K562 (cell line): ENCODE results near the gene GPR153. TPM values are rescaled to one million over a fixed set of nuclear protein-coding genes. Genes with fewer than 3 reads are reported as not detected.

Experiments
- ATAC-seq: fragments of 200-7000 bp; cut with Tn5 transposase; 3 replicates; pipeline ENCODE4 v1.9.1; 2020; ENCODE audit warnings: moderate library complexity
- Bru-seq: library from RNA; stranded (reverse); fragments of 400-500 nt; gene quantifications from one replicate; lab custom pipeline; 2021; lab: Mats Ljungman, UMichigan
- BruChase-seq, 2 experiments: library from RNA; stranded (reverse); fragments of 400-500 nt; gene quantifications; one replicate each; lab custom pipeline; 2021; lab: Mats Ljungman, UMichigan
- BruUV-seq: library from RNA; stranded (reverse); fragments of 400-500 nt; replicated peaks from 2 replicates; lab custom pipeline; 2021; lab: Mats Ljungman, UMichigan
- CTCF ChIA-PET: fragments of 300-600 bp; formaldehyde crosslinking; extraction: SDS; loops from one replicate; lab custom pipeline; 2021; ENCODE audit warnings: low intra/inter-chr PET ratio; lab: Yijun Ruan, JAX
- POLR2A ChIA-PET: fragments of 300-600, 350-650 bp; sonication (Branson Sonifier 250); formaldehyde crosslinking; extraction: SDS; loops from one replicate; lab custom pipeline; 2021; ENCODE audit warnings: antibody characterized with exemption, inconsistent platforms; lab: Yijun Ruan, JAX
- DNase-seq, 4 experiments: peaks; one replicate each; pipeline versions ENCODE4 v3.0.0 to v3.0.0-alpha.2; 2011 to 2018; ENCODE audit warnings: low spot score in 3 of 4, mixed read lengths in 3 of 4; ENCODE audit errors: extremely low read depth in 1 of 4
- FAIRE-seq: peaks from 2 replicates; lab custom pipeline; 2011; peaks lifted over from hg19 to GRCh38; lab: Jason Lieb, UNC
- H2AFZ ChIP-seq: 2 replicates; pipeline ENCODE4 v1.6.0; 2011; ENCODE audit warnings: low read depth, low read length, control low read depth, inconsistent platforms
- H3K27ac ChIP-seq: fragments of 200-600 bp; 3 replicates; pipeline ENCODE4 v1.8.0; 2011; ENCODE audit warnings: low read depth, mild to moderate bottlenecking, control low read depth, inconsistent platforms, low read length, moderate library complexity, mixed read lengths; ENCODE audit errors: extremely low read depth
- H3K27me3 ChIP-seq, 2 experiments: fragments of 300-600 bp in 1 of 2; 2 replicates in 1 of 2; 3 replicates in 1 of 2; pipeline versions ENCODE4 v1.6.0 to v1.8.0; 2011; ENCODE audit warnings: inconsistent platforms in 2 of 2, low read length in 2 of 2, mild to moderate bottlenecking in 1 of 2, mixed read lengths in 1 of 2, moderate library complexity in 1 of 2; ENCODE audit not compliant: control insufficient read depth in 2 of 2, insufficient read depth in 2 of 2
- H3K36me3 ChIP-seq: fragments of 300-600 bp; 3 replicates; pipeline ENCODE4 v1.8.0; 2011; ENCODE audit warnings: mild to moderate bottlenecking, low read length, inconsistent platforms; ENCODE audit not compliant: control insufficient read depth, insufficient read depth
- H3K4me1 ChIP-seq, 2 experiments: fragments of 200-600 bp in 1 of 2; replicated peaks in 1 of 2; 2 replicates in 1 of 2; 3 replicates in 1 of 2; pipeline versions ENCODE4 v1.5.1 to v1.8.0; 2011; ENCODE audit warnings: inconsistent platforms in 2 of 2, low read length in 2 of 2, mild to moderate bottlenecking in 1 of 2, mixed read lengths in 1 of 2, moderate library complexity in 1 of 2; ENCODE audit not compliant: control insufficient read depth in 2 of 2, insufficient read depth in 2 of 2
- H3K4me2 ChIP-seq: 2 replicates; pipeline ENCODE4 v1.6.1; 2011; ENCODE audit warnings: low read length, control low read depth, inconsistent platforms, mixed read lengths; ENCODE audit not compliant: insufficient read depth
- H3K4me3 ChIP-seq: fragments of 200-600 bp; sonication (generic), shearing (Covaris generic); 2 replicates; pipeline ENCODE4 v1.5.1; 2016; ENCODE audit warnings: control low read depth, inconsistent platforms
- H3K79me2 ChIP-seq: fragments of 200-600 bp; 3 replicates; pipeline ENCODE4 v1.8.0; 2011; ENCODE audit warnings: low read length, inconsistent platforms; ENCODE audit not compliant: control insufficient read depth, insufficient read depth
- H3K9ac ChIP-seq, 2 experiments: 2 replicates each; pipeline versions ENCODE4 v1.6.0 to v1.6.1; 2011; ENCODE audit warnings: low read depth in 2 of 2, low read length in 2 of 2, control low read depth in 1 of 2, inconsistent platforms in 1 of 2, mild to moderate bottlenecking in 1 of 2, mixed read lengths in 1 of 2; ENCODE audit not compliant: insufficient read depth in 1 of 2
- H3K9me1 ChIP-seq: one replicate; pipeline ENCODE4 v1.6.0; 2011; ENCODE audit warnings: inconsistent platforms, mild to moderate bottlenecking, low read length, moderate library complexity; ENCODE audit not compliant: control insufficient read depth, insufficient read depth
- H3K9me3 ChIP-seq: replicated peaks from 2 replicates; pipeline ENCODE4 v1.5.1; 2011; ENCODE audit warnings: low read depth, low read length, inconsistent platforms; ENCODE audit not compliant: control insufficient read depth, insufficient read depth
- H4K20me1 ChIP-seq: replicated peaks from 2 replicates; pipeline ENCODE4 v1.6.1; 2011; ENCODE audit warnings: low read length, inconsistent platforms, mixed read lengths; ENCODE audit not compliant: control insufficient read depth, insufficient read depth
- MAX ChIP-seq: sonication (generic); formaldehyde crosslinking; IDR thresholded peaks from 2 replicates; pipeline ENCODE4 v1.9.0; 2022; ENCODE audit warnings: mild to moderate bottlenecking, missing genetic modification reagents
- MECOM ChIP-seq: fragments of 250-450 bp; sonication (Bioruptor Pico); IDR thresholded peaks from 2 replicates; pipeline ENCODE4 v1.8.0; 2022; ENCODE audit warnings: inconsistent platforms
- NFIC ChIP-seq: fragments of 450-650 bp; IDR thresholded peaks from 2 replicates; pipeline ENCODE4 v1.6.1; 2017; ENCODE audit warnings: mild to moderate bottlenecking, inconsistent platforms
- NONO ChIP-seq, 2 experiments: fragments of 200-400 bp in 1 of 2; fragments of 450-650 bp in 1 of 2; formaldehyde crosslinking in 1 of 2; IDR thresholded peaks; 2 replicates each; pipeline ENCODE4 v1.6.1; 2017; ENCODE audit warnings: low read depth in 2 of 2, mild to moderate bottlenecking in 2 of 2, moderate library complexity in 2 of 2, low read length in 1 of 2
- NRF1 ChIP-seq, 2 experiments: fragments of 450-650 bp; IDR thresholded peaks in 1 of 2; conservative IDR thresholded peaks in 1 of 2; 2 replicates each; pipeline ENCODE4 v1.6.1; 2014; ENCODE audit warnings: mild to moderate bottlenecking in 2 of 2
- ZBTB7A ChIP-seq: IDR thresholded peaks from 2 replicates; pipeline ENCODE4 v1.6.1; 2011; ENCODE audit warnings: low read depth, mild to moderate bottlenecking, low read length, moderate library complexity, borderline replicate concordance; ENCODE audit not compliant: control insufficient read depth
- WGBS: fragments of 100-300 bp; shearing (Covaris generic); methylation state at CpG from one replicate; pipeline ENCODE4 v1.1.6; 2016; ENCODE audit warnings: low coverage, mixed read lengths; ENCODE audit not compliant: insufficient coverage; ENCODE audit errors: missing lambda C conversion rate; 5-methylcytosine and 5-hydroxymethylcytosine counted together
- in situ Hi-C: fragments of 300-500 bp; cut with MboI; formaldehyde crosslinking; loops from 4 replicates; pipeline ENCODE4 v1.15.0; 2018; ENCODE audit warnings: inconsistent platforms, mixed read lengths
- intact Hi-C: fragments of 100-400 bp; cut with micrococcal nuclease; formaldehyde crosslinking; loops from 2 replicates; pipeline ENCODE4 v1.14.2; 2022
- long read RNA-seq, 3 experiments: library from polyadenylated mRNA in 2 of 3; library from RNA in 1 of 3; unstranded in 2 of 3; stranded (forward) in 1 of 3; transcript quantifications; one replicate each; pipeline ENCODE4 v2.0.0, GENCODE V29; 2019 to 2022
- polyA minus RNA-seq, 3 experiments: library from RNA; depleted of rRNA, polyadenylated mRNA; stranded (reverse); fragments of >200 nt; gene quantifications; 2 replicates each; pipeline ENCODE4 v1.2.3, GENCODE V29; 2011
- polyA plus RNA-seq, 8 experiments: library from polyadenylated mRNA; depleted of rRNA in 4 of 8; stranded (reverse) in 5 of 8; unstranded in 3 of 8; fragments of >200 nt; fragmentation: Nextera tagmentation in 2 of 8; fragmentation: Illumina TruSeq in 1 of 8; extraction: Ambion mirVana in 2 of 8; extraction: Trizol in 1 of 8; gene quantifications; 2 replicates each; pipeline versions ENCODE4 v1.2.1 to v1.2.3, GENCODE V29; 2011 to 2014; ENCODE audit warnings: inconsistent platforms in 1 of 8, missing spikeins in 1 of 8
- total RNA-seq, 7 experiments: library from RNA; depleted of rRNA in 6 of 7; stranded (reverse); fragments of >200 nt in 6 of 7; fragmentation: Illumina TruSeq in 2 of 7; extraction: Trizol in 2 of 7; gene quantifications; 2 replicates each; pipeline versions ENCODE4 v1.2.1 to v1.2.3, GENCODE V29; 2011 to 2021; ENCODE audit warnings: low replicate concordance in 1 of 7
- TF ChIP-seq, protein P1 (sequence below), 2 experiments: fragments of 450-650 bp; formaldehyde crosslinking in 1 of 2; IDR thresholded peaks; 2 replicates each; pipeline versions ENCODE4 v1.4.0 to v1.6.1; 2014 to 2020; ENCODE audit warnings: mild to moderate bottlenecking in 2 of 2, borderline replicate concordance in 1 of 2, low read depth in 1 of 2

The GPR153 gene
- 0.90 and 4.5 TPM in 2 replicates for total RNA-seq (2011; cell fraction: chromatin; rRNA removed; ENCODE audit: low replicate concordance)
- total RNA-seq (2011; cell fraction: nucleolus; rRNA removed) = 2.9 and 4.0 TPM in 2 replicates
- 1.5 and 1.6 TPM in 2 replicates for total RNA-seq (2011; cell fraction: nucleoplasm; rRNA removed)
- total RNA-seq (2014; rRNA removed) (0.41 and 1.0 TPM in 2 replicates), total RNA-seq (2014; rRNA removed; fragmentation: Illumina TruSeq; extraction: Trizol) (0.25 and 0.26 TPM in 2 replicates), total RNA-seq (2015; rRNA removed; fragmentation: Illumina TruSeq; extraction: Trizol) (0.49 and 0.51 TPM in 2 replicates), total RNA-seq (2021) (1.3 and 1.5 TPM in 2 replicates), polyA plus RNA-seq (2011; rRNA removed) (0.54 and 0.65 TPM in 2 replicates), polyA plus RNA-seq (2014; fragmentation: Illumina TruSeq; extraction: Trizol) (0.54 and 0.71 TPM in 2 replicates), polyA plus RNA-seq (2014; fragmentation: Nextera tagmentation; extraction: Ambion mirVana) (under 1 TPM; 0.01 to 0.03 TPM), polyA plus RNA-seq (2014; rRNA removed) (0.85 and 0.90 TPM in 2 replicates), polyA minus RNA-seq (2011; rRNA and poly(A)+ RNA removed) (0.30 and 0.81 TPM in 2 replicates), Bru-seq, nascent RNA (percentile 46 among the genes with signal in this experiment), BruChase-seq, experiment 1, labeled RNA remaining after a 2-hour chase (percentile 32 among the genes with signal in this experiment), BruChase-seq, experiment 2, labeled RNA remaining after a 6-hour chase (percentile 29 among the genes with signal in this experiment)
- polyA plus RNA-seq (2011; cell fraction: cytosol; rRNA removed) = 0.63 and 2.3 TPM in 2 replicates
- 1.1 and 3.9 TPM in 2 replicates for polyA plus RNA-seq (2011; cell fraction: nucleus; rRNA removed)
- 0.79 and 0.86 TPM in 2 replicates for polyA plus RNA-seq (2012)
- polyA minus RNA-seq (2011; cell fraction: cytosol; rRNA and poly(A)+ RNA removed) = 0.86 and 1.2 TPM in 2 replicates
- 0.89 and 1.2 TPM in 2 replicates for polyA minus RNA-seq (2011; cell fraction: nucleus; rRNA and poly(A)+ RNA removed)
- long read RNA-seq, experiment 1, partial matches to known transcripts = 12 of 14 reads
- long read RNA-seq, experiment 1, other reads (novel, unspliced or antisense) = 2 of 14 reads
- long read RNA-seq, experiment 2, partial matches to known transcripts = 1 of 2 reads
- long read RNA-seq, experiment 2, other reads (novel, unspliced or antisense) = 1 of 2 reads
- long read RNA-seq, experiment 3 = 0 reads

DNA sequence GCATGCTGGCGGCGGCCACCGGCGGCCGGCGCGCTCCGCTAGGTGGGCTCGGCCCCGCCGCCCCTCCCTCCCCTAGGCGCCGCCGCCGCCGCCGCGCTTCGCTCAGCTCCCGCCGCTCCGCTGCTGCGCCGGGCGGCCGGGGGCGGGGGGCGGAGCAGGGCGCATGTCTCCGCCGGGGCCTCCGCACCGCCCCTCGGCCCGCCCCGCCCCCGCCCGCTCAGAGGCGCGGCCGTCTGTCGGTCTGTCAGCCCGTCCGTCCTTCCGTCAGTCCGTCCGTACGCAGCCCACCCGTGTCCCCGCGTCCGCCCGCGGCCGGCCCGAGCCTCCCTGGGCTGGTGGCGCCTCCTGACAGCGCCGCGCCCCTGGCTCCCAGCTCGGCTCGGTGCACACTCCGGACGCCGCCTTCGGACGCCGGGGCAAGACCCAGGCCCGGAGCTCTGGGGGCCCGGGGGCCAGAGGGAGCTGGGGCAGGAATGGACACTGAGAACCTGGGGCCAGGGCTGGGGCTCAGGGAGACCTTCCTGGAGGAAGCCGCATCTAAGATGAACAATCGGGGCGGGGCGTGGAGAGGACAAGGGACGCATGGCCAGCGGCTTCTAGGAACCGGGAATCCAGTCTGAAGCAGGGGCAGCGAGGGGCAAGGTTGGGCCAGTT is at the start of gene GPR153:
TSS of gene GPR153 (minus strand) at position 138 of the 654 bp plus-strand sequence. CDS start 6,193 bp downstream, outside the sequence.
- H3K9ac ChIP-seq = peak within 1 kb of the TSS; percentile 16 to 84; a peak in 3 of 4 replicates
- no peaks in the 10 kb centered on the region for H3K79me2 ChIP-seq
- H3K27ac ChIP-seq = no peak within 1 kb of the TSS
- peak; percentile 82 to 96 (median 92) for DNase-seq
- H3K9me1 ChIP-seq = no peaks in the 10 kb centered on the region
- peak within 1 kb of the TSS; percentile 50 for H3K4me3 ChIP-seq
- 3% methylated on average over 34 of the region's 78 CpGs for WGBS
- in situ Hi-C loops (loop anchor here (25.0 kb wide), 1 partner anchor 951 kb away; no protein-coding TSS in a partner anchor), intact Hi-C loops (no loop called here)
- no peaks in the 10 kb centered on the region; the same call in 1 of the 3 replicates for H3K36me3 ChIP-seq
- H2AFZ ChIP-seq = peak within 1 kb of the TSS; percentile 71
- BruUV-seq = no TSS peak
- POLR2A ChIA-PET = interaction anchor here (0.6 kb wide), 1 partner anchor 337 kb away, joined by 3 read pairs; no protein-coding TSS in a partner anchor
- ATAC-seq = peak; percentile 77
- H3K9me3 ChIP-seq = no peaks in the 10 kb centered on the region
- H4K20me1 ChIP-seq = peaks cover 26% of the 10 kb centered on the region
- H3K27me3 ChIP-seq = peaks cover 0 to 15% of the 10 kb centered on the region in 2 experiments; a peak in 2 of 5 replicates
- no peak for FAIRE-seq
- H3K4me1 ChIP-seq = peaks cover 0 to 66% of the 10 kb centered on the region in 2 experiments; a peak in 3 of 5 replicates
- H3K4me2 ChIP-seq = peak within 1 kb of the TSS; percentile 71
- CTCF ChIA-PET = no interaction called here
- TF ChIP-seq MECOM (CRISPR knock-in tag) (no peak), NRF1 (conservative IDR thresholded peaks at IDR 0.05 in 1 of 2, IDR thresholded peaks at IDR 0.05 in 1 of 2) (peak; percentile 5 to 40; a peak in 2 of 4 replicates), NONO (IDR thresholded peaks at IDR 0.05; ENCODE audit: low read depth in 2 of 2, low read length in 1 of 2) (peak in 1 of 2 experiments; percentile 13; a peak in 1 of 4 replicates), NFIC (peak; percentile 38), MAX (CRISPR knock-in tag) (peak; percentile 26; the same call in 1 of the 2 replicates), ZBTB7A (peak; percentile 65; the same call in 1 of the 2 replicates)
- TF ChIP-seq, protein P1, sequence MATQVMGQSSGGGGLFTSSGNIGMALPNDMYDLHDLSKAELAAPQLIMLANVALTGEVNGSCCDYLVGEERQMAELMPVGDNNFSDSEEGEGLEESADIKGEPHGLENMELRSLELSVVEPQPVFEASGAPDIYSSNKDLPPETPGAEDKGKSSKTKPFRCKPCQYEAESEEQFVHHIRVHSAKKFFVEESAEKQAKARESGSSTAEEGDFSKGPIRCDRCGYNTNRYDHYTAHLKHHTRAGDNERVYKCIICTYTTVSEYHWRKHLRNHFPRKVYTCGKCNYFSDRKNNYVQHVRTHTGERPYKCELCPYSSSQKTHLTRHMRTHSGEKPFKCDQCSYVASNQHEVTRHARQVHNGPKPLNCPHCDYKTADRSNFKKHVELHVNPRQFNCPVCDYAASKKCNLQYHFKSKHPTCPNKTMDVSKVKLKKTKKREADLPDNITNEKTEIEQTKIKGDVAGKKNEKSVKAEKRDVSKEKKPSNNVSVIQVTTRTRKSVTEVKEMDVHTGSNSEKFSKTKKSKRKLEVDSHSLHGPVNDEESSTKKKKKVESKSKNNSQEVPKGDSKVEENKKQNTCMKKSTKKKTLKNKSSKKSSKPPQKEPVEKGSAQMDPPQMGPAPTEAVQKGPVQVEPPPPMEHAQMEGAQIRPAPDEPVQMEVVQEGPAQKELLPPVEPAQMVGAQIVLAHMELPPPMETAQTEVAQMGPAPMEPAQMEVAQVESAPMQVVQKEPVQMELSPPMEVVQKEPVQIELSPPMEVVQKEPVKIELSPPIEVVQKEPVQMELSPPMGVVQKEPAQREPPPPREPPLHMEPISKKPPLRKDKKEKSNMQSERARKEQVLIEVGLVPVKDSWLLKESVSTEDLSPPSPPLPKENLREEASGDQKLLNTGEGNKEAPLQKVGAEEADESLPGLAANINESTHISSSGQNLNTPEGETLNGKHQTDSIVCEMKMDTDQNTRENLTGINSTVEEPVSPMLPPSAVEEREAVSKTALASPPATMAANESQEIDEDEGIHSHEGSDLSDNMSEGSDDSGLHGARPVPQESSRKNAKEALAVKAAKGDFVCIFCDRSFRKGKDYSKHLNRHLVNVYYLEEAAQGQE (IDR thresholded peaks at IDR 0.05; ENCODE audit: borderline replicate concordance) = peak; percentile 23; the same call in 1 of the 2 replicates
- TF ChIP-seq, protein P1 (CRISPR knock-in tag; IDR thresholded peaks at IDR 0.05; ENCODE audit: low read depth) = no peak
